Endothelial cell of umbilical vein (primary cell): Measurements from ENCODE around the gene ZNF804A. TPM values are rescaled to one million over a fixed set of nuclear protein-coding genes. Genes with fewer than 3 reads are reported as not detected.

Experiments used
- BruUV-seq: library from RNA; stranded (reverse); fragments of 400-500 nt; replicated peaks from 2 replicates; lab custom pipeline; 2021; lab: Mats Ljungman, UMichigan
- CTCF ChIA-PET: fragments of 300-600, 350-600 bp; sonication (Branson Sonifier 250); formaldehyde crosslinking; loops from one replicate; lab custom pipeline; 2021; ENCODE audit warnings: antibody characterized with exemption, inconsistent platforms; lab: Charles Lee
- POLR2A ChIA-PET: fragments of 300-600, 350-600 bp; sonication (Branson Sonifier 250); formaldehyde crosslinking; loops from one replicate; lab custom pipeline; 2021; ENCODE audit warnings: antibody characterized with exemption, inconsistent platforms; lab: Charles Lee
- DNase-seq: peaks from one replicate; pipeline ENCODE4 v3.0.0-alpha.2; 2011; ENCODE audit warnings: low read depth, low spot score
- FAIRE-seq: peaks from 2 replicates; lab custom pipeline; 2011; peaks lifted over from hg19 to GRCh38; lab: Jason Lieb, UNC
- H2AFZ ChIP-seq: 2 replicates; pipeline ENCODE4 v1.6.0; 2012; ENCODE audit warnings: low read depth, low read length, control low read depth, inconsistent platforms
- H3K27ac ChIP-seq: 2 replicates; pipeline ENCODE4 v1.5.1; 2011; ENCODE audit warnings: low read depth, mild to moderate bottlenecking, control low read depth, low read length, moderate library complexity; ENCODE audit not compliant: insufficient read depth
- H3K27me3 ChIP-seq, 2 experiments: 2 replicates each; pipeline versions ENCODE4 v1.6.0 to v1.6.1; 2011; ENCODE audit warnings: low read length in 2 of 2, mixed read lengths in 1 of 2; ENCODE audit not compliant: control insufficient read depth in 2 of 2, insufficient read depth in 2 of 2
- H3K36me3 ChIP-seq, 2 experiments: 2 replicates in 1 of 2; 3 replicates in 1 of 2; pipeline ENCODE4 v1.5.1; 2011; ENCODE audit warnings: low read length in 2 of 2, mild to moderate bottlenecking in 1 of 2, moderate library complexity in 1 of 2; ENCODE audit not compliant: control insufficient read depth in 2 of 2, insufficient read depth in 2 of 2; ENCODE audit errors: extremely low read depth in 1 of 2
- H3K4me1 ChIP-seq: 3 replicates; pipeline ENCODE4 v1.5.1; 2011; ENCODE audit warnings: mild to moderate bottlenecking, low read length; ENCODE audit not compliant: control insufficient read depth, insufficient read depth; ENCODE audit errors: extremely low read depth
- H3K4me2 ChIP-seq: 2 replicates; pipeline ENCODE4 v1.6.1; 2011; ENCODE audit warnings: low read length, control low read depth, mixed read lengths; ENCODE audit not compliant: insufficient read depth
- H3K4me3 ChIP-seq, 3 experiments: fragments of 200-600 bp in 1 of 3; sonication (generic), shearing (Covaris generic) in 1 of 3; replicated peaks in 1 of 3; 2 replicates each; pipeline ENCODE4 v1.5.1; 2011 to 2016; ENCODE audit warnings: control low read depth in 3 of 3, low read length in 3 of 3, mild to moderate bottlenecking in 2 of 3, inconsistent platforms in 1 of 3, low read depth in 1 of 3, moderate library complexity in 1 of 3; ENCODE audit not compliant: insufficient read depth in 1 of 3
- H3K79me2 ChIP-seq: 2 replicates; pipeline ENCODE4 v1.6.0; 2012; ENCODE audit warnings: low read length, inconsistent platforms; ENCODE audit not compliant: control insufficient read depth, insufficient read depth
- H3K9ac ChIP-seq: replicated peaks from 2 replicates; pipeline ENCODE3; 2011; ENCODE audit warnings: low read length, control low read depth; ENCODE audit not compliant: insufficient read depth; ENCODE audit errors: extremely low read depth
- H3K9me1 ChIP-seq: replicated peaks from 3 replicates; pipeline ENCODE4 v1.6.0; 2011; ENCODE audit warnings: mild to moderate bottlenecking, low read length; ENCODE audit not compliant: control insufficient read depth, insufficient read depth; ENCODE audit errors: extremely low read depth
- H3K9me3 ChIP-seq: replicated peaks from 2 replicates; pipeline ENCODE4 v1.5.1; 2012; ENCODE audit warnings: low read length, inconsistent platforms; ENCODE audit not compliant: control insufficient read depth, insufficient read depth
- H4K20me1 ChIP-seq: replicated peaks from 2 replicates; pipeline ENCODE3; 2011; ENCODE audit warnings: mild to moderate bottlenecking, low read length; ENCODE audit not compliant: control insufficient read depth, insufficient read depth; ENCODE audit errors: extremely low read depth
- CTCF ChIP-seq, 2 donors: IDR thresholded peaks; 1 replicate in 1 of 2; 2 replicates in 1 of 2; pipeline ENCODE4 v1.5.1; 2011; ENCODE audit warnings: low read length in 2 of 2, mild to moderate bottlenecking in 2 of 2, moderate library complexity in 2 of 2, control low read depth in 1 of 2, inconsistent platforms in 1 of 2, low read depth in 1 of 2; ENCODE audit not compliant: insufficient read depth in 1 of 2; ENCODE audit errors: extremely low read depth in 1 of 2
- EZH2 ChIP-seq: IDR thresholded peaks from 2 replicates; pipeline ENCODE4 v1.6.1; 2012; ENCODE audit warnings: borderline replicate concordance, low read depth, mild to moderate bottlenecking, moderate library complexity, low read length, inconsistent platforms; ENCODE audit not compliant: severe bottlenecking
- FOS ChIP-seq: IDR thresholded peaks from 2 replicates; pipeline ENCODE4 v1.6.1; 2011; ENCODE audit warnings: mild to moderate bottlenecking, low read length, moderate library complexity, borderline replicate concordance; ENCODE audit not compliant: insufficient read depth
- GATA2 ChIP-seq: IDR thresholded peaks from 2 replicates; pipeline ENCODE4 v1.7.0; 2011; ENCODE audit warnings: low read depth, mild to moderate bottlenecking, moderate library complexity, mixed read lengths, low read length; ENCODE audit not compliant: insufficient read length, insufficient read depth
- JUN ChIP-seq: IDR thresholded peaks from 2 replicates; pipeline ENCODE4 v1.6.1; 2011; ENCODE audit warnings: borderline replicate concordance, low read depth; ENCODE audit not compliant: insufficient read length, insufficient read depth
- MAX ChIP-seq: IDR thresholded peaks from 2 replicates; pipeline ENCODE4 v1.6.1; 2011; ENCODE audit not compliant: insufficient read depth, insufficient read length
- MYC ChIP-seq: IDR thresholded peaks from one replicate; pipeline ENCODE4 v1.6.1; 2011; ENCODE audit warnings: mild to moderate bottlenecking, low read depth, low read length
- POLR2A ChIP-seq: IDR thresholded peaks from 2 replicates; pipeline ENCODE4 v1.6.1; 2012; ENCODE audit warnings: low read depth, mild to moderate bottlenecking, control low read depth, low read length
- POLR2AphosphoS5 ChIP-seq: IDR thresholded peaks from 2 replicates; pipeline ENCODE4 v1.6.1; 2012; ENCODE audit warnings: low read depth, mild to moderate bottlenecking, control low read depth, low read length, moderate library complexity; ENCODE audit not compliant: insufficient read depth
- dilution Hi-C: fragments of 300-500 bp; cut with MboI; formaldehyde crosslinking; loops from one replicate; pipeline ENCODE4 v1.15.0; 2019; ENCODE audit warnings: low sequenced_read_pairs; ENCODE audit not compliant: extremely low pct_ligation_motif_present
- intact Hi-C: fragments of 100-400 bp; cut with micrococcal nuclease; formaldehyde crosslinking; loops from one replicate; pipeline ENCODE4 v1.10.0; 2022
- polyA plus RNA-seq, 4 experiments: library from polyadenylated mRNA; depleted of rRNA in 3 of 4; stranded (reverse) in 3 of 4; unstranded in 1 of 4; fragments of >200 nt; gene quantifications; 2 replicates each; pipeline versions ENCODE4 v1.2.1 to v1.2.3, GENCODE V29; 2011 to 2012; ENCODE audit warnings: missing spikeins in 1 of 4
- total RNA-seq: library from RNA; stranded (reverse); gene quantifications from 2 replicates; pipeline ENCODE4 v1.2.3, GENCODE V29; 2021

The ZNF804A gene
- total and polyA plus RNA-seq, 2 donors (not counting 3 experiments of a cell fraction or from before 2014, with no cell fraction given): 0.22 TPM; not detected in 1

- Histone ChIP-seq H3K9ac (no peak overlapping the region), H3K79me2 (no peaks in the 10 kb centered on the region), H3K27ac (no peak overlapping the region), H3K27me3 (no peaks in the 10 kb centered on the region), H2AFZ (no peak overlapping the region), H4K20me1 (no peaks in the 10 kb centered on the region), H3K4me3 (no peak overlapping the region), H3K4me1 (peaks cover 22% of the 10 kb centered on the region), H3K36me3 (no peaks in the 10 kb centered on the region), H3K9me3 (no peaks in the 10 kb centered on the region), H3K4me2 (no peak overlapping the region), H3K9me1 (no peaks in the 10 kb centered on the region)
- POLR2A ChIA-PET: no interaction called here
- CTCF ChIA-PET: interaction anchor here (1.6 kb wide), 1 partner anchor 106 kb away, joined by 5 read pairs; no protein-coding TSS in a partner anchor
- no peak for FAIRE-seq
- DNase-seq: no peak
- intact Hi-C loops: no loop called here
- no TSS peak for BruUV-seq
- dilution Hi-C loops: no loop called here
- no peak for TF ChIP-seq MYC
- no peak for TF ChIP-seq POLR2A
- no peak for TF ChIP-seq JUN
- no peak for TF ChIP-seq CTCF (IDR thresholded peaks at IDR 0.05; ENCODE audit: extremely low read depth in 1 of 2, insufficient read depth in 1 of 2, low read depth in 1 of 2, low read length in 2 of 2)
- TF ChIP-seq POLR2AphosphoS5: no peak
- TF ChIP-seq MAX: no peak
- TF ChIP-seq FOS: no peak
- TF ChIP-seq GATA2: no peak
- no peak for TF ChIP-seq EZH2
These were observed 185.2 kb downstream of the ZNF804A start for GRCh38 chr2:184783576-184783975.
